T-helper 2 cell (primary cell): ENCODE measurements around the gene EIF3C.
"Not testable (repeated sequence)": the region's sequence is repeated elsewhere in the genome, so short reads cannot be mapped to it uniquely, and the experiment has no call there.

Experiments used
- DNase-seq, 5 experiments: peaks; one replicate each; pipeline versions ENCODE4 v3.0.0 to v3.0.0-alpha.2; 2012 to 2022
- total RNA-seq, 2 donors: gene quantifications; one replicate each; lab custom pipeline; 2026; lab: John Stamatoyannopoulos, UW

Gene EIF3C
- total RNA-seq, result 6.3 to 7.2 reads per million in 2 donors

GRCh38 chr16:28711220-28712083 lies at the start of gene EIF3C:
Gene EIF3C (plus strand): TSS chr16:28711464. CDS start chr16:28711687, 223 bp downstream.
- not testable (repeated sequence) for DNase-seq

GRCh38 chr16:28666264-28666663 lies 45.0 kb upstream of the EIF3C start:
- not testable (repeated sequence) for DNase-seq

- not testable (repeated sequence) for DNase-seq
These were observed 43.8 kb upstream of the EIF3C start for GRCh38 chr16:28667480-28667879.

GRCh38 chr16:28668199-28668598 lies 43.1 kb upstream of the EIF3C start:
- not testable (repeated sequence) for DNase-seq

- DNase-seq, result not testable (repeated sequence)
These were observed 22.8 kb upstream of the EIF3C start for GRCh38 chr16:28688327-28688952.

GRCh38 chr16:28689425-28689824 lies 21.8 kb upstream of the EIF3C start:
- DNase-seq, result not testable (repeated sequence)

- not testable (repeated sequence) for DNase-seq
These were observed 19.5 kb upstream of the EIF3C start for GRCh38 chr16:28691722-28692121.

GRCh38 chr16:28693257-28693950 lies 17.9 kb upstream of the EIF3C start:
- not testable (repeated sequence) for DNase-seq

GRCh38 chr16:28699792-28700191 lies 11.5 kb upstream of the EIF3C start:
- DNase-seq, result not testable (repeated sequence)

- not testable (repeated sequence) for DNase-seq
These were observed 10.9 kb upstream of the EIF3C start for GRCh38 chr16:28700349-28700748.

GRCh38 chr16:28701384-28701783 lies 9.9 kb upstream of the EIF3C start:
- DNase-seq, result not testable (repeated sequence)

- not testable (repeated sequence) for DNase-seq
These were observed 7.0 kb upstream of the EIF3C start for GRCh38 chr16:28704246-28704645.

- DNase-seq, result not testable (repeated sequence)
These were observed 11.8 kb downstream of the EIF3C start for GRCh38 chr16:28722852-28723650.

GRCh38 chr16:28731253-28731652 lies 20.0 kb downstream of the EIF3C start:
- not testable (repeated sequence) for DNase-seq

GRCh38 chr16:28732455-28733124 lies 21.3 kb downstream of the EIF3C start:
- DNase-seq, result not testable (repeated sequence)

GRCh38 chr16:28739787-28740186 lies 28.5 kb downstream of the EIF3C start:
- DNase-seq, result not testable (repeated sequence)

GRCh38 chr16:28740631-28741030 lies 29.4 kb downstream of the EIF3C start:
- not testable (repeated sequence) for DNase-seq

- not testable (repeated sequence) for DNase-seq
These were observed 30.0 kb downstream of the EIF3C start for GRCh38 chr16:28741295-28741694.

- DNase-seq, result not testable (repeated sequence)
These were observed 35.5 kb downstream of the EIF3C start for GRCh38 chr16:28746618-28747350.

GRCh38 chr16:28749997-28750465 lies 38.8 kb downstream of the EIF3C start:
- DNase-seq, result peak in 3 of 5 experiments; percentile 8 to 59 (median 42)
